HEK293 (cell line): ENCODE results near the gene KLF13.

Source experiments
- BCL11A ChIP-seq: fragments of 450-650 bp; formaldehyde crosslinking; IDR thresholded peaks from 2 replicates; pipeline ENCODE4 v1.5.1; 2016; ENCODE audit warnings: low read depth, missing biosample characterization, missing genetic modification characterization
- BCL11B ChIP-seq: fragments of 450-650 bp; formaldehyde crosslinking; IDR thresholded peaks from 2 replicates; pipeline ENCODE4 v1.5.1; 2016; ENCODE audit warnings: low read depth, missing biosample characterization, missing genetic modification characterization
- GLIS1 ChIP-seq: fragments of 450-650 bp; formaldehyde crosslinking; IDR thresholded peaks from 2 replicates; pipeline ENCODE4 v1.5.1; 2016; ENCODE audit warnings: missing biosample characterization, missing genetic modification characterization
- KLF1 ChIP-seq: fragments of 450-650 bp; formaldehyde crosslinking; IDR thresholded peaks from 2 replicates; pipeline ENCODE4 v1.5.1; 2016; ENCODE audit warnings: missing biosample characterization, missing genetic modification characterization
- KLF16 ChIP-seq: fragments of 450-650 bp; formaldehyde crosslinking; IDR thresholded peaks from 2 replicates; pipeline ENCODE4 v1.5.1; 2017; ENCODE audit warnings: missing biosample characterization, missing genetic modification characterization
- KLF7 ChIP-seq: fragments of 450-650 bp; formaldehyde crosslinking; IDR thresholded peaks from 2 replicates; pipeline ENCODE4 v1.5.1; 2016; ENCODE audit warnings: missing biosample characterization, missing genetic modification characterization, borderline replicate concordance
- KLF8 ChIP-seq: fragments of 450-650 bp; formaldehyde crosslinking; IDR thresholded peaks from 2 replicates; pipeline ENCODE4 v1.5.1; 2016; ENCODE audit warnings: missing biosample characterization, missing genetic modification characterization
- KLF9 ChIP-seq: fragments of 450-650 bp; formaldehyde crosslinking; IDR thresholded peaks from 2 replicates; pipeline ENCODE4 v1.5.1; 2016; ENCODE audit warnings: missing biosample characterization, missing genetic modification characterization, low read depth
- SALL2 ChIP-seq: fragments of 450-650 bp; formaldehyde crosslinking; IDR thresholded peaks from 2 replicates; pipeline ENCODE4 v1.5.0; 2017; ENCODE audit warnings: missing biosample characterization, mild to moderate bottlenecking, missing genetic modification characterization, borderline replicate concordance
- SP7 ChIP-seq: fragments of 450-650 bp; formaldehyde crosslinking; IDR thresholded peaks from 2 replicates; pipeline ENCODE4 v1.5.1; 2016; ENCODE audit warnings: missing biosample characterization, missing genetic modification characterization
- ZFP3 ChIP-seq: fragments of 450-650 bp; formaldehyde crosslinking; IDR thresholded peaks from 2 replicates; pipeline ENCODE4 v1.5.1; 2016; ENCODE audit warnings: low read depth, missing biosample characterization, missing genetic modification characterization
- ZFP37 ChIP-seq: fragments of 450-650 bp; formaldehyde crosslinking; IDR thresholded peaks from 2 replicates; pipeline ENCODE4 v1.5.1; 2016; ENCODE audit warnings: missing biosample characterization, missing genetic modification characterization
- ZNF10 ChIP-seq: fragments of 450-650 bp; formaldehyde crosslinking; IDR thresholded peaks from 2 replicates; pipeline ENCODE4 v1.5.1; 2017; ENCODE audit warnings: missing biosample characterization, missing genetic modification characterization
- ZNF133 ChIP-seq: fragments of 450-650 bp; formaldehyde crosslinking; IDR thresholded peaks from 2 replicates; pipeline ENCODE4 v1.5.1; 2016; ENCODE audit warnings: missing biosample characterization, missing genetic modification characterization
- ZNF138 ChIP-seq: fragments of 450-650 bp; formaldehyde crosslinking; IDR thresholded peaks from 2 replicates; pipeline ENCODE4 v1.5.1; 2016; ENCODE audit warnings: missing biosample characterization, missing genetic modification characterization, borderline replicate concordance
- ZNF155 ChIP-seq: fragments of 450-650 bp; formaldehyde crosslinking; IDR thresholded peaks from 2 replicates; pipeline ENCODE4 v1.5.1; 2016; ENCODE audit warnings: missing biosample characterization, missing genetic modification characterization
- ZNF184 ChIP-seq: fragments of 450-650 bp; IDR thresholded peaks from 2 replicates; pipeline ENCODE4 v1.5.1; 2018; ENCODE audit warnings: missing biosample characterization, mild to moderate bottlenecking, missing genetic modification characterization
- ZNF302 ChIP-seq: fragments of 450-650 bp; formaldehyde crosslinking; IDR thresholded peaks from 2 replicates; pipeline ENCODE4 v1.5.1; 2016; ENCODE audit warnings: missing biosample characterization, missing genetic modification characterization, low read depth
- ZNF324 ChIP-seq: fragments of 450-650 bp; formaldehyde crosslinking; IDR thresholded peaks from 2 replicates; pipeline ENCODE4 v1.5.1; 2016; ENCODE audit warnings: missing biosample characterization, missing genetic modification characterization
- ZNF473 ChIP-seq: fragments of 450-650 bp; formaldehyde crosslinking; IDR thresholded peaks from 2 replicates; pipeline ENCODE4 v1.5.1; 2017; ENCODE audit warnings: missing biosample characterization, missing genetic modification characterization
- ZNF501 ChIP-seq: fragments of 450-650 bp; formaldehyde crosslinking; IDR thresholded peaks from 2 replicates; pipeline ENCODE4 v1.5.1; 2016; ENCODE audit warnings: missing biosample characterization, missing genetic modification characterization
- ZNF514 ChIP-seq: fragments of 450-650 bp; formaldehyde crosslinking; IDR thresholded peaks from 2 replicates; pipeline ENCODE4 v1.5.1; 2016; ENCODE audit warnings: missing biosample characterization, missing genetic modification characterization
- ZNF521 ChIP-seq: fragments of 450-650 bp; formaldehyde crosslinking; IDR thresholded peaks from 2 replicates; pipeline ENCODE4 v1.5.1; 2017; ENCODE audit warnings: missing biosample characterization, mild to moderate bottlenecking, missing genetic modification characterization
- ZNF560 ChIP-seq: fragments of 450-650 bp; formaldehyde crosslinking; IDR thresholded peaks from 2 replicates; pipeline ENCODE4 v1.5.1; 2017; ENCODE audit warnings: missing biosample characterization, missing genetic modification characterization, borderline replicate concordance
- ZNF571 ChIP-seq: fragments of 450-650 bp; formaldehyde crosslinking; IDR thresholded peaks from 2 replicates; pipeline ENCODE4 v1.5.0; 2017; ENCODE audit warnings: missing biosample characterization, missing genetic modification characterization
- ZNF610 ChIP-seq: fragments of 450-650 bp; formaldehyde crosslinking; IDR thresholded peaks from 2 replicates; pipeline ENCODE4 v1.5.1; 2016; ENCODE audit warnings: missing biosample characterization, missing genetic modification characterization, borderline replicate concordance
- ZNF645 ChIP-seq: fragments of 450-650 bp; formaldehyde crosslinking; IDR thresholded peaks from 2 replicates; pipeline ENCODE4; 2016; ENCODE audit warnings: missing biosample characterization, missing genetic modification characterization
- ZNF654 ChIP-seq: fragments of 450-650 bp; formaldehyde crosslinking; IDR thresholded peaks from 2 replicates; pipeline ENCODE4 v1.5.1; 2016; ENCODE audit warnings: low read depth, missing biosample characterization, missing genetic modification characterization
- ZNF791 ChIP-seq: fragments of 450-650 bp; formaldehyde crosslinking; IDR thresholded peaks from 2 replicates; pipeline ENCODE4 v1.5.1; 2016; ENCODE audit warnings: missing biosample characterization, missing genetic modification characterization
- ZNF792 ChIP-seq: fragments of 450-650 bp; formaldehyde crosslinking; IDR thresholded peaks from 2 replicates; pipeline ENCODE4 v1.5.1; 2016; ENCODE audit warnings: missing biosample characterization, missing genetic modification characterization
- TF ChIP-seq, protein P1 (sequence below): fragments of 450-650 bp; formaldehyde crosslinking; IDR thresholded peaks from 2 replicates; pipeline ENCODE4 v1.5.1; 2016; ENCODE audit warnings: missing biosample characterization, missing genetic modification characterization
- TF ChIP-seq, protein P2 (sequence below): fragments of 450-650 bp; formaldehyde crosslinking; IDR thresholded peaks from 2 replicates; pipeline ENCODE4 v1.5.1; 2016; ENCODE audit warnings: missing biosample characterization, missing genetic modification characterization
- TF ChIP-seq, protein P3 (sequence below): fragments of 450-650 bp; formaldehyde crosslinking; IDR thresholded peaks from 2 replicates; pipeline ENCODE4 v1.5.1; 2016; ENCODE audit warnings: missing biosample characterization, missing genetic modification characterization, borderline replicate concordance
- TF ChIP-seq, protein P4 (sequence below): fragments of 450-650 bp; formaldehyde crosslinking; IDR thresholded peaks from 2 replicates; pipeline ENCODE4 v1.5.1; 2016; ENCODE audit warnings: missing biosample characterization, missing genetic modification characterization, borderline replicate concordance

The KLF13 gene

DNA sequence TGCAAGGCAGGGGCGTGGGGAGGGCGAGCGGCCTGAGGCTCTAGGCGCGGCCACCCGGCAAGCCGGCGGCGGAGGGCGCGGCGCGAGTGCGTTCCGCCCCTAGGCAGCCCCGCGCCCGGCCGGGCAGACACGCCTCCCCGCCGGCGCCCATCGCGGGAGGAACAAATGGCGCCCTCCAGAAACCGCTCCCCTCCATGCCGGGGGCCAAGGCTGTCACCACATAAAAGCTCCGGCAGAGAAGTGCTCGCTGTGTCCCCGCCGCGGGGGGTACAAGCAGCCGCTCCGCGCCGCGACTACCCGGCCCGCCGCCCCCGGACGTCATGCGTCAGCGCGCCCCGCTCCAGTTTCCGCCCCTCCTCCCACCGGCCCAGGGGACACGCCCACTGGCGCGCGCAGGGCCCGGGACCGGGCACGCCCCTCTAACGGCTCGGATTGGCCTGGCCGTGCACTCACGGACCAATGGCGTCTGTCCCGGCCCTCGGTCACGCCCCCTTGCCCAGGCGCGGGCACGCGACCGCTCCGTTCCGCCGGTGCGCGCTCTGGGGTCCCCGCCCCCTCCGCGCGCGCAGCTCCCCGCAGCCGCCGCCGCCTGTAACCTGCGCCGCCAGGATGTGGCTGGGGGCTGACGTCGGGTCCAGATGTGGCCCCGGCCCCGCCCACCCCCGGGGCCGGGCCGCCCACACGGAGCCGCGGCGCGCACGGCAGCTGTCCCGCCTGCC, at the start of gene KLF13 (continued):
- TF ChIP-seq, protein P1, sequence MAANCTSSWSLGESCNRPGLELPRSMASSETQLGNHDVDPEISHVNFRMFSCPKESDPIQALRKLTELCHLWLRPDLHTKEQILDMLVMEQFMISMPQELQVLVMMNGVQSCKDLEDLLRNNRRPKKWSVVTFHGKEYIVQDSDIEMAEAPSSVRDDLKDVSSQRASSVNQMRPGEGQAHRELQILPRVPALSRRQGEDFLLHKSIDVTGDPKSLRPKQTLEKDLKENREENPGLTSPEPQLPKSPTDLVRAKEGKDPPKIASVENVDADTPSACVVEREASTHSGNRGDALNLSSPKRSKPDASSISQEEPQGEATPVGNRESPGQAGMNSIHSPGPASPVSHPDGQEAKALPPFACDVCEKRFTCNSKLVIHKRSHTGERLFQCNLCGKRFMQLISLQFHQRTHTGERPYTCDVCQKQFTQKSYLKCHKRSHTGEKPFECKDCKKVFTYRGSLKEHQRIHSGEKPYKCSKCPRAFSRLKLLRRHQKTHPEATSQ (tag by site-specific recombination) = no peak
- no peak for TF ChIP-seq ZNF792 (tag by site-specific recombination)
- TF ChIP-seq, protein P2, sequence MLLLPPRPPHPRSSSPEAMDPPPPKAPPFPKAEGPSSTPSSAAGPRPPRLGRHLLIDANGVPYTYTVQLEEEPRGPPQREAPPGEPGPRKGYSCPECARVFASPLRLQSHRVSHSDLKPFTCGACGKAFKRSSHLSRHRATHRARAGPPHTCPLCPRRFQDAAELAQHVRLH (tag by site-specific recombination) = no peak
- TF ChIP-seq SP7 = peak; percentile 60
- no peak for TF ChIP-seq ZNF560 (tag by site-specific recombination)
- no peak for TF ChIP-seq BCL11A (tag by site-specific recombination)
- no peak for TF ChIP-seq ZNF521 (tag by site-specific recombination)
- no peak for TF ChIP-seq ZNF654
- TF ChIP-seq KLF16 (tag by site-specific recombination) = peak; percentile 80; the same call in 1 of the 2 replicates
- TF ChIP-seq ZNF473 (tag by site-specific recombination) = no peak
- peak; percentile 70; the same call in 1 of the 2 replicates for TF ChIP-seq ZNF610 (tag by site-specific recombination)
- peak; percentile 99 for TF ChIP-seq KLF9 (tag by site-specific recombination)
- TF ChIP-seq ZNF324 (tag by site-specific recombination) = no peak
- TF ChIP-seq ZNF645 (tag by site-specific recombination) = no peak
- no peak for TF ChIP-seq ZFP37 (tag by site-specific recombination)
- no peak for TF ChIP-seq ZNF571
- TF ChIP-seq ZNF10 (tag by site-specific recombination) = no peak
- TF ChIP-seq ZNF184 (tag by site-specific recombination) = no peak
- peak; percentile 82 for TF ChIP-seq KLF1 (tag by site-specific recombination)
- no peak for TF ChIP-seq ZNF138 (tag by site-specific recombination)
- TF ChIP-seq, protein P3, sequence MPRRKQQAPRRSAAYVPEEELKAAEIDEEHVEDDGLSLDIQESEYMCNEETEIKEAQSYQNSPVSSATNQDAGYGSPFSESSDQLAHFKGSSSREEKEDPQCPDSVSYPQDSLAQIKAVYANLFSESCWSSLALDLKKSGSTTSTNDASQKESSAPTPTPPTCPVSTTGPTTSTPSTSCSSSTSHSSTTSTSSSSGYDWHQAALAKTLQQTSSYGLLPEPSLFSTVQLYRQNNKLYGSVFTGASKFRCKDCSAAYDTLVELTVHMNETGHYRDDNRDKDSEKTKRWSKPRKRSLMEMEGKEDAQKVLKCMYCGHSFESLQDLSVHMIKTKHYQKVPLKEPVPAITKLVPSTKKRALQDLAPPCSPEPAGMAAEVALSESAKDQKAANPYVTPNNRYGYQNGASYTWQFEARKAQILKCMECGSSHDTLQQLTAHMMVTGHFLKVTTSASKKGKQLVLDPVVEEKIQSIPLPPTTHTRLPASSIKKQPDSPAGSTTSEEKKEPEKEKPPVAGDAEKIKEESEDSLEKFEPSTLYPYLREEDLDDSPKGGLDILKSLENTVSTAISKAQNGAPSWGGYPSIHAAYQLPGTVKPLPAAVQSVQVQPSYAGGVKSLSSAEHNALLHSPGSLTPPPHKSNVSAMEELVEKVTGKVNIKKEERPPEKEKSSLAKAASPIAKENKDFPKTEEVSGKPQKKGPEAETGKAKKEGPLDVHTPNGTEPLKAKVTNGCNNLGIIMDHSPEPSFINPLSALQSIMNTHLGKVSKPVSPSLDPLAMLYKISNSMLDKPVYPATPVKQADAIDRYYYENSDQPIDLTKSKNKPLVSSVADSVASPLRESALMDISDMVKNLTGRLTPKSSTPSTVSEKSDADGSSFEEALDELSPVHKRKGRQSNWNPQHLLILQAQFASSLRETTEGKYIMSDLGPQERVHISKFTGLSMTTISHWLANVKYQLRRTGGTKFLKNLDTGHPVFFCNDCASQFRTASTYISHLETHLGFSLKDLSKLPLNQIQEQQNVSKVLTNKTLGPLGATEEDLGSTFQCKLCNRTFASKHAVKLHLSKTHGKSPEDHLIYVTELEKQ (tag by site-specific recombination) = no peak
- no peak for TF ChIP-seq ZNF514
- TF ChIP-seq ZNF791 (tag by site-specific recombination) = no peak
- TF ChIP-seq SALL2 (tag by site-specific recombination) = no peak
- TF ChIP-seq, protein P4, sequence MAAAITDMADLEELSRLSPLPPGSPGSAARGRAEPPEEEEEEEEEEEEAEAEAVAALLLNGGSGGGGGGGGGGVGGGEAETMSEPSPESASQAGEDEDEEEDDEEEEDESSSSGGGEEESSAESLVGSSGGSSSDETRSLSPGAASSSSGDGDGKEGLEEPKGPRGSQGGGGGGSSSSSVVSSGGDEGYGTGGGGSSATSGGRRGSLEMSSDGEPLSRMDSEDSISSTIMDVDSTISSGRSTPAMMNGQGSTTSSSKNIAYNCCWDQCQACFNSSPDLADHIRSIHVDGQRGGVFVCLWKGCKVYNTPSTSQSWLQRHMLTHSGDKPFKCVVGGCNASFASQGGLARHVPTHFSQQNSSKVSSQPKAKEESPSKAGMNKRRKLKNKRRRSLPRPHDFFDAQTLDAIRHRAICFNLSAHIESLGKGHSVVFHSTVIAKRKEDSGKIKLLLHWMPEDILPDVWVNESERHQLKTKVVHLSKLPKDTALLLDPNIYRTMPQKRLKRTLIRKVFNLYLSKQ (tag by site-specific recombination) = no peak
- no peak for TF ChIP-seq ZNF133
- no peak for TF ChIP-seq ZNF501 (tag by site-specific recombination)
- no peak for TF ChIP-seq BCL11B (tag by site-specific recombination)
- peak; percentile 88 for TF ChIP-seq GLIS1
- TF ChIP-seq KLF8 = peak; percentile 93
- no peak for TF ChIP-seq ZNF302 (tag by site-specific recombination)
- no peak for TF ChIP-seq ZNF155 (tag by site-specific recombination)
- no peak for TF ChIP-seq ZFP3
- peak; percentile 18; the same call in 1 of the 2 replicates for TF ChIP-seq KLF7 (tag by site-specific recombination)
